ENCODE results near the gene VPS39. TPM values are rescaled to one million over a fixed set of nuclear protein-coding genes. Genes with fewer than 3 reads are reported as not detected.
A peak's percentile ranks its signal among the peaks of the same experiment; 100 is the strongest.

Gene VPS39
- total RNA-seq, 1 experiment from 2014 or later: 55.2 TPM

GRCh38 chr15:42133886-42134502 lies 74.1 kb downstream of the VPS39 start:
- Histone ChIP-seq H3K27ac (ENCODE audit: low read length) (no peak overlapping the region), H3K9me3 (ENCODE audit: control insufficient read depth, insufficient read depth, low read depth, low read length) (no peaks in the 10 kb centered on the region), H3K4me1 (ENCODE audit: control insufficient read depth, insufficient read depth, low read length) (no peaks in the 10 kb centered on the region), H3K27me3 (ENCODE audit: control insufficient read depth, insufficient read depth, low read length) (peaks cover 6% of the 10 kb centered on the region), H3K36me3 (ENCODE audit: control insufficient read depth, insufficient read depth, low read length) (no peaks in the 10 kb centered on the region), H3K4me3 (ENCODE audit: low read depth in 2 of 2, low read length in 2 of 2) (no peak overlapping the region)
- POLR2A ChIA-PET: no interaction called here
- intact Hi-C loops (cut with micrococcal nuclease; ENCODE audit: unreplicated experiment) (loop anchor here (2.0 kb wide), 1 partner anchor 67 kb away; no protein-coding TSS in a partner anchor), in situ Hi-C loops (cut with HindIII; ENCODE audit: low pct_unique_long_range_greater_than_20kb, low sequenced_read_pairs) (no loop called here)
- DNase-seq (ENCODE audit: low read depth, low spot score) (peak; percentile 28), ATAC-seq (peak; percentile 83)
- BruUV-seq (replicated peaks): no TSS peak
- CTCF ChIA-PET: interaction anchor here (0.5 to 2.2 kb wide), 3 partner anchors 23 to 283 kb away, joined by 3 to 6 read pairs (median 4); partner anchors contain the start of gene PLA2G4F
- TF ChIP-seq TCF7L2 (IDR thresholded peaks at IDR 0.05; ENCODE audit: low read depth, low read length) (no peak), SIN3A (IDR thresholded peaks at IDR 0.05; ENCODE audit: borderline replicate concordance, insufficient read depth, low read depth, low read length) (no peak), CTCF (IDR thresholded peaks at IDR 0.05) (peak; percentile 91), POLR2AphosphoS5 (IDR thresholded peaks at IDR 0.05; ENCODE audit: low read depth, low read length) (no peak)
- TF ChIP-seq, protein P1, sequence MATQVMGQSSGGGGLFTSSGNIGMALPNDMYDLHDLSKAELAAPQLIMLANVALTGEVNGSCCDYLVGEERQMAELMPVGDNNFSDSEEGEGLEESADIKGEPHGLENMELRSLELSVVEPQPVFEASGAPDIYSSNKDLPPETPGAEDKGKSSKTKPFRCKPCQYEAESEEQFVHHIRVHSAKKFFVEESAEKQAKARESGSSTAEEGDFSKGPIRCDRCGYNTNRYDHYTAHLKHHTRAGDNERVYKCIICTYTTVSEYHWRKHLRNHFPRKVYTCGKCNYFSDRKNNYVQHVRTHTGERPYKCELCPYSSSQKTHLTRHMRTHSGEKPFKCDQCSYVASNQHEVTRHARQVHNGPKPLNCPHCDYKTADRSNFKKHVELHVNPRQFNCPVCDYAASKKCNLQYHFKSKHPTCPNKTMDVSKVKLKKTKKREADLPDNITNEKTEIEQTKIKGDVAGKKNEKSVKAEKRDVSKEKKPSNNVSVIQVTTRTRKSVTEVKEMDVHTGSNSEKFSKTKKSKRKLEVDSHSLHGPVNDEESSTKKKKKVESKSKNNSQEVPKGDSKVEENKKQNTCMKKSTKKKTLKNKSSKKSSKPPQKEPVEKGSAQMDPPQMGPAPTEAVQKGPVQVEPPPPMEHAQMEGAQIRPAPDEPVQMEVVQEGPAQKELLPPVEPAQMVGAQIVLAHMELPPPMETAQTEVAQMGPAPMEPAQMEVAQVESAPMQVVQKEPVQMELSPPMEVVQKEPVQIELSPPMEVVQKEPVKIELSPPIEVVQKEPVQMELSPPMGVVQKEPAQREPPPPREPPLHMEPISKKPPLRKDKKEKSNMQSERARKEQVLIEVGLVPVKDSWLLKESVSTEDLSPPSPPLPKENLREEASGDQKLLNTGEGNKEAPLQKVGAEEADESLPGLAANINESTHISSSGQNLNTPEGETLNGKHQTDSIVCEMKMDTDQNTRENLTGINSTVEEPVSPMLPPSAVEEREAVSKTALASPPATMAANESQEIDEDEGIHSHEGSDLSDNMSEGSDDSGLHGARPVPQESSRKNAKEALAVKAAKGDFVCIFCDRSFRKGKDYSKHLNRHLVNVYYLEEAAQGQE (IDR thresholded peaks at IDR 0.05; ENCODE audit: insufficient read depth in 1 of 2, low read depth in 2 of 2, low read length in 1 of 2): no peak

GRCh38 chr15:42133356-42133755 lies 74.7 kb downstream of the VPS39 start:
- ChIA-PET POLR2A (no interaction called here), CTCF (interaction anchor here (0.6 to 2.2 kb wide), 2 partner anchors 49 to 282 kb away, joined by 4 to 6 read pairs; no protein-coding TSS in a partner anchor)
- intact Hi-C loops (cut with micrococcal nuclease; ENCODE audit: unreplicated experiment): no loop called here
- BruUV-seq (replicated peaks): no TSS peak
- H3K4me1 ChIP-seq (ENCODE audit: control insufficient read depth, insufficient read depth, low read length): no peaks in the 10 kb centered on the region
- no peaks in the 10 kb centered on the region for H3K36me3 ChIP-seq (ENCODE audit: control insufficient read depth, insufficient read depth, low read length)
- no peaks in the 10 kb centered on the region for H3K9me3 ChIP-seq (ENCODE audit: control insufficient read depth, insufficient read depth, low read depth, low read length)
- no peak overlapping the region for H3K27ac ChIP-seq (ENCODE audit: low read length)
- H3K4me3 ChIP-seq (ENCODE audit: low read depth in 2 of 2, low read length in 2 of 2): no peak overlapping the region
- H3K27me3 ChIP-seq (ENCODE audit: control insufficient read depth, insufficient read depth, low read length): peaks cover 6% of the 10 kb centered on the region
- no peak for DNase-seq (ENCODE audit: low read depth, low spot score)
- TF ChIP-seq POLR2AphosphoS5 (IDR thresholded peaks at IDR 0.05; ENCODE audit: low read depth, low read length) (no peak), CTCF (IDR thresholded peaks at IDR 0.05) (no peak), TCF7L2 (IDR thresholded peaks at IDR 0.05; ENCODE audit: low read depth, low read length) (no peak)
- TF ChIP-seq, protein P1 (IDR thresholded peaks at IDR 0.05; ENCODE audit: insufficient read depth in 1 of 2, low read depth in 2 of 2, low read length in 1 of 2): no peak
- in situ Hi-C loops (cut with HindIII; ENCODE audit: low pct_unique_long_range_greater_than_20kb, low sequenced_read_pairs): no loop called here
- ATAC-seq: no peak

Data from Panc1 (cell line).